VCaP (cell line): Measurements from ENCODE around the gene HCFC1.

Source experiments
- H3K27ac ChIP-seq: fragments of 450-650 bp; 2 replicates; pipeline ENCODE4 v1.5.1; 2017
- TF ChIP-seq, protein P1 (sequence below): fragments of 450-650 bp; conservative IDR thresholded peaks from 2 replicates; pipeline ENCODE4 v1.5.1; 2017; ENCODE audit warnings: mild to moderate bottlenecking, moderate library complexity

HCFC1 gene

DNA sequence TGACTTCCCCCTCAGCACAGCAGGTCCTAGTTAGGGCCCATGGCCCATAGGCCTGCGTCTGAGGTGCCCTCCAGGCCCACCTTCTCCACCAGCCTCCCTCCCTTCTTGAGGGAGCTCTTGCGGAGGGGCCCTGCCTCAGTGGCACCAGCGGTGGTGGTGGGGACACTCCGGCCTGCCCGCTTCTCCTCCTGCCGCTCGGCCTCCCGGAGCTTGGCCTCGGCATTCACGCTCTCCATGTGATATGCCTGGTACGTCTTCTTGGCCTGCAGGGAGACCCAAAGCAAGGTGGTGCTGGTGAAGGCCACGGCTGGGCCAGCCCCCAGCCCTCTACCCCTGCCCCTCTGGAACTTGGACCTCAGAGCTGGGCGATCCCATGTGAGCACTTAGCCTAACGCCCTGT is 51.1 kb downstream of the HCFC1 start:
- no peak overlapping the region for H3K27ac ChIP-seq
- TF ChIP-seq, protein P1, sequence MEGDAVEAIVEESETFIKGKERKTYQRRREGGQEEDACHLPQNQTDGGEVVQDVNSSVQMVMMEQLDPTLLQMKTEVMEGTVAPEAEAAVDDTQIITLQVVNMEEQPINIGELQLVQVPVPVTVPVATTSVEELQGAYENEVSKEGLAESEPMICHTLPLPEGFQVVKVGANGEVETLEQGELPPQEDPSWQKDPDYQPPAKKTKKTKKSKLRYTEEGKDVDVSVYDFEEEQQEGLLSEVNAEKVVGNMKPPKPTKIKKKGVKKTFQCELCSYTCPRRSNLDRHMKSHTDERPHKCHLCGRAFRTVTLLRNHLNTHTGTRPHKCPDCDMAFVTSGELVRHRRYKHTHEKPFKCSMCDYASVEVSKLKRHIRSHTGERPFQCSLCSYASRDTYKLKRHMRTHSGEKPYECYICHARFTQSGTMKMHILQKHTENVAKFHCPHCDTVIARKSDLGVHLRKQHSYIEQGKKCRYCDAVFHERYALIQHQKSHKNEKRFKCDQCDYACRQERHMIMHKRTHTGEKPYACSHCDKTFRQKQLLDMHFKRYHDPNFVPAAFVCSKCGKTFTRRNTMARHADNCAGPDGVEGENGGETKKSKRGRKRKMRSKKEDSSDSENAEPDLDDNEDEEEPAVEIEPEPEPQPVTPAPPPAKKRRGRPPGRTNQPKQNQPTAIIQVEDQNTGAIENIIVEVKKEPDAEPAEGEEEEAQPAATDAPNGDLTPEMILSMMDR: no peak

DNA sequence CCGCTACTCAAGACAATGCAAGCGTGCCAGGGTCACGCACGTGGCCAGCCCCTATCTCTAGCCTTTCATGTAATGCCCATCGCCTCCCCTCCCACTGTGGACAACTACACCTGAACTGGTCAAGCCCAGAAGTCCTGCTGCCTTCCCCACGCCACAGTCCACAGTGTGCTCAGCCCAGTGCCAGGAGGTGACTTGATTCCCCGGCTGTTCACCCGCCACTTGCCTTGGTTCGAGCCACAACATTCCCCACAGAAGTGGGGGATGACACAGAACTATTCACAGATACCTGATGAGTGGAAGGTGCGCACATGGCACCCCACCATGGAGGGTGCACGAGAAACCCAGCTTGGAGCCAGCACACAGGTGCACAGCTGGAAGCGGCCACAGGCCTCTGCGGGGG is 52.3 kb downstream of the HCFC1 start:
- TF ChIP-seq, protein P1: no peak
- H3K27ac ChIP-seq: no peak overlapping the region

DNA sequence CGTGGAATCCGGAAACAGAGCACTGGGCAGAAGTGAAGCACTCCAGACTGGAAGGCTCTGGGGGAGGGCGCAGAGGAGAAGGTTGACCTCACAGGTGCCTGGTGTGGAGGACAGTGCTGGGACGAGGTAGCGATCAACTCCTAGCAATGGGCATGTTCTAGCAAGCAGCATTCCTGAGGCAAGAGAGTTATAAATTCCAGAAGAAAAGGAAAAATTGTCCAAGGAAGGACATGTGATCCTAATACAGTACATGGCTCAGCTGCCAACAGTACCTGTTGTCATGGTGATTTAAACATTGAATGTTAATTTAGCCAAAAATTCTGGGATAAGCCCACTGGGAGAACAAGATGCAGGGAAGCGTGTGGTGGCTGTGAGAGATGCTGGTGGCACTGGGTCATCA is 53.7 kb downstream of the HCFC1 start:
- no peak overlapping the region for H3K27ac ChIP-seq
- TF ChIP-seq, protein P1: no peak

DNA sequence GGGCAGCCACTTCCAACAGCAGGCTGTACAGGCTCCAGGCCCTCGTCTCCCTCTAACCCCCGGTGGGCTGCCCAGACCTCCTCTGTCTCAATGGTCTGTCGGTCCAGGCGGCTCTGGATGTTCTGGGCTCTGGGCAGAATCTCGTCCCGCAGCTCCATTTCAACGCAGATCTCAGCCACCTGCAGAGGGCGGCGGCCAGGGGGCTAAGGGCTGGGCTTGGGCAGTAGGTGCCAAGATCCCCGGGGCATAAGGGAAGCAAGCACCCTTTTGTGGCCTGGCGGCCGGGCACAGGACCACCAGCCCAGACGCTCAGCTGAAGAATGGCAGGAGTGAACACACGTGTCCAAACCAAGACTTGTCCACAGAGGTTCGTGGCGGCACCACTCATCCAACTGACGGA is 57.9 kb downstream of the HCFC1 start:
- TF ChIP-seq, protein P1: no peak

DNA sequence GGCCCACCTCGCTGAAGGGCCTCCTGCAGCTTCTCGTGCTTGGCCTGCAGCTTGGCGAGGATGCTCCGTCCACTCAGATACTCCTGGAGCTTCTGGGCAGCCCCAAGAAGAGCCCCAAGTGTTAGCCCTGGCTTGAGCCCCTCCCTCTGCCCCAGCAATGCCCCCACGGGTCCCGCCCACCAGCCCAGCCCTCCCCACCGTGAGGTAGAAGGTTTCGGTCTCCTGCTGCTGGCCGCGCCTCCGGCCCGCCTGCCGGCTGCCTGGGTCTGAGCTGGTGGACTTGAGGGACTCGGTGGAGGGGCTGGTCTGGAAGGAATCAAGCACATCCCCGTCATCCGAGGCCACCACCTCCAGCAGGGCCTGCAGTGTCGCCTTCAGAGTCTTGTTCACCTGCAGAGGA is 58.4 kb downstream of the HCFC1 start:
- no peak overlapping the region for H3K27ac ChIP-seq
- TF ChIP-seq, protein P1: no peak

More for the DNA sequence above, 57.9 kb downstream of the HCFC1 start:
- no peak overlapping the region for H3K27ac ChIP-seq

DNA sequence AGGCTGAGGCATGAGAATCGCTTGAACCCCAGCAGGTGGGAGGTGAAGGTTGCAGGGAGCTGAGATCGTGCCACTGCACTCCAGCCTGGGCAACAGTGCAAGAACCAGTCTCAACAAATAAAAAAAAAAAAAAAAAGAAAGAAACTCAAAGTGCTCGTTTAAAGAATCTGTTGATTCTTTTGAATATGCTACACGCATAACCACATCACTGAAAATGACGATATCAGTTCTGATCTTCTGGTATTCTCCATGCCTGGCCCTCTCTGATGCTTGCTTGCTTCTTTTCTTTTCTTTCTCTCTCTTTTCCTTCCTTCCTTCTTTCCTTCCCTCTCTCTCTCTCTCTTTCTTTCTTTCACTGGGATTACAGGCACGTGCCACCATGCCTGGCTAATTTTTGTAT is 59.8 kb downstream of the HCFC1 start:
- H3K27ac ChIP-seq: no peak overlapping the region
- TF ChIP-seq, protein P1: no peak

DNA sequence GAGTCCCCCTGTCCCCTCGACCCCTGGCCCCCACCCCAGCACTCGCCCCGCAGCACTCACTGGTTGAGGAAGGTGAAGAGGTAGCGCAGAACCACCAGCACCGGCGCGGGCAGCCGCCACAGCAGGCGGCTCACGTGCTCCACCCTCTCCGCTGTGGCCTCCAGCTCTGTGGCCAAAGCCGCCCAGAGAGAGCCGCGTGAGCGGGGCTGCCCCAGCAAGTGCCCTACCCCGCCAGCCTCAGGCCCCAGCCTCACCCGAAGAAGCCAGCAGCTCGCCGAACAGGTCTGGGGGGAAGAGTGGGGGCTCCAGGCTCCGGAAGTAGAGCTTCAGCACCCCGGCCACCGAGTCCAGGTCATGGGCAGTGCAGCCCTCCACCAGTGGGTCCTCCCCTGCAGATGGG is 61.2 kb downstream of the HCFC1 start:
- no peak overlapping the region for H3K27ac ChIP-seq
- TF ChIP-seq, protein P1: no peak

DNA sequence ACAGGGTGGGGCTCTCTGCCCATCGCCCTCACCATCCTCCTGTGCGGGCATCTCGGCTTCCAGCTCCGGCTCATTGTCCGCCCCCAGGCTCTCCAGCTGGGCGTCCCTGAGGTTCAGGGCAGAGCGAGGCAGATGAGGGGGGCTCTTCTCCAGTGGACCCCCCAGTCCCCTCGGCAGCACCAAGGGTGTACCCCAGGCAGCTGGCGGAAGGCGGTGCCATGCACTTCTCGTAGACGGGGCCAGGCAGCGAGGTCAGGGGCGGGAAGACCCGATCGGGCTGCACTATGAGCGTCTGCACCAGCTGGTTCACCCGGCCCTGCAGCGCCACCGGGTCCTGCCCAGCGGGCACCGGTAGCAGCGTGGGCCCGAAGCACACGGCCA is 61.6 kb downstream of the HCFC1 start:
- H3K27ac ChIP-seq: no peak overlapping the region
- TF ChIP-seq, protein P1: no peak
